Astrocyte (in vitro differentiated cells and primary cell): Measurements from ENCODE around the gene DCTPP1. TPM values are rescaled to one million over a fixed set of nuclear protein-coding genes. Genes with fewer than 3 reads are reported as not detected.
"Not testable (repeated sequence)": the region's sequence is repeated elsewhere in the genome, so short reads cannot be mapped to it uniquely, and the experiment has no call there.

ENCODE experiments used
- DNase-seq: peaks from one replicate; pipeline ENCODE4 v3.0.0-alpha.2; 2010; ENCODE audit warnings: low read depth
- FAIRE-seq: peaks from 2 replicates; lab custom pipeline; 2011; peaks lifted over from hg19 to GRCh38; lab: Jason Lieb, UNC
- H2AFZ ChIP-seq: 2 replicates; pipeline ENCODE4 v1.6.0; 2012; ENCODE audit warnings: low read depth, low read length, inconsistent platforms
- H3K27ac ChIP-seq: 2 replicates; pipeline ENCODE4 v1.5.1; 2011; ENCODE audit warnings: low read depth, low read length, inconsistent platforms
- H3K27me3 ChIP-seq: 2 replicates; pipeline ENCODE4 v1.6.0; 2011; ENCODE audit warnings: low read length, inconsistent platforms; ENCODE audit not compliant: insufficient read depth
- H3K36me3 ChIP-seq: 2 replicates; pipeline ENCODE4 v1.5.1; 2011; ENCODE audit warnings: low read length, inconsistent platforms; ENCODE audit not compliant: insufficient read depth
- H3K4me1 ChIP-seq: 2 replicates; pipeline ENCODE4 v1.5.1; 2011; ENCODE audit warnings: low read length, inconsistent platforms; ENCODE audit not compliant: insufficient read depth
- H3K4me2 ChIP-seq: 2 replicates; pipeline ENCODE4 v1.6.0; 2012; ENCODE audit warnings: low read length, inconsistent platforms
- H3K4me3 ChIP-seq: 2 replicates; pipeline ENCODE4 v1.5.1; 2011; ENCODE audit warnings: low read depth, mild to moderate bottlenecking, low read length, inconsistent platforms; ENCODE audit not compliant: insufficient read depth
- H3K79me2 ChIP-seq: 2 replicates; pipeline ENCODE4 v1.6.0; 2012; ENCODE audit warnings: mild to moderate bottlenecking, low read length, inconsistent platforms; ENCODE audit not compliant: insufficient read depth
- H3K9ac ChIP-seq: 2 replicates; pipeline ENCODE4 v1.6.0; 2012; ENCODE audit warnings: mild to moderate bottlenecking, low read length, inconsistent platforms
- H3K9me3 ChIP-seq: 2 replicates; pipeline ENCODE4 v1.5.1; 2012; ENCODE audit warnings: low read depth, mild to moderate bottlenecking, low read length, inconsistent platforms; ENCODE audit not compliant: insufficient read depth
- H4K20me1 ChIP-seq: 2 replicates; pipeline ENCODE4 v1.6.0; 2012; ENCODE audit warnings: low read length, inconsistent platforms; ENCODE audit not compliant: insufficient read depth
- H3K27ac Mint-ChIP-seq: one replicate; pipeline ENCODE4 v1.8.0; 2021; ENCODE audit warnings: mild to moderate bottlenecking, mixed read lengths; ENCODE audit not compliant: unreplicated experiment
- H3K27me3 Mint-ChIP-seq: one replicate; pipeline ENCODE4 v1.8.0; 2021; ENCODE audit warnings: low read depth, mixed read lengths; ENCODE audit not compliant: unreplicated experiment
- H3K36me3 Mint-ChIP-seq: one replicate; pipeline ENCODE4 v1.8.0; 2021; ENCODE audit warnings: low read depth, mixed read lengths; ENCODE audit not compliant: unreplicated experiment
- H3K4me1 Mint-ChIP-seq: one replicate; pipeline ENCODE4 v1.8.0; 2021; ENCODE audit warnings: low read depth, mixed read lengths; ENCODE audit not compliant: unreplicated experiment
- H3K4me3 Mint-ChIP-seq: one replicate; pipeline ENCODE4 v1.8.0; 2021; ENCODE audit warnings: mild to moderate bottlenecking, moderate library complexity, mixed read lengths; ENCODE audit not compliant: unreplicated experiment
- H3K9me3 Mint-ChIP-seq: one replicate; pipeline ENCODE4 v1.8.0; 2021; ENCODE audit warnings: mild to moderate bottlenecking, mixed read lengths; ENCODE audit not compliant: unreplicated experiment
- EZH2 ChIP-seq: IDR thresholded peaks from 2 replicates; pipeline ENCODE4 v1.6.1; 2012; ENCODE audit warnings: mild to moderate bottlenecking, low read length, inconsistent platforms; ENCODE audit not compliant: insufficient read depth
- total RNA-seq: library from RNA; stranded (reverse); gene quantifications from 2 replicates; pipeline ENCODE4 v1.2.1, GENCODE V29; 2021
- TF ChIP-seq, protein P1 (sequence below): IDR thresholded peaks from 2 replicates; pipeline ENCODE4 v1.5.1; 2011; ENCODE audit warnings: low read depth, mild to moderate bottlenecking, inconsistent platforms, low read length, moderate library complexity; ENCODE audit not compliant: insufficient read depth

DCTPP1 gene
- total RNA-seq, 1 donor from 2014 or later: 36.5 TPM

DNA sequence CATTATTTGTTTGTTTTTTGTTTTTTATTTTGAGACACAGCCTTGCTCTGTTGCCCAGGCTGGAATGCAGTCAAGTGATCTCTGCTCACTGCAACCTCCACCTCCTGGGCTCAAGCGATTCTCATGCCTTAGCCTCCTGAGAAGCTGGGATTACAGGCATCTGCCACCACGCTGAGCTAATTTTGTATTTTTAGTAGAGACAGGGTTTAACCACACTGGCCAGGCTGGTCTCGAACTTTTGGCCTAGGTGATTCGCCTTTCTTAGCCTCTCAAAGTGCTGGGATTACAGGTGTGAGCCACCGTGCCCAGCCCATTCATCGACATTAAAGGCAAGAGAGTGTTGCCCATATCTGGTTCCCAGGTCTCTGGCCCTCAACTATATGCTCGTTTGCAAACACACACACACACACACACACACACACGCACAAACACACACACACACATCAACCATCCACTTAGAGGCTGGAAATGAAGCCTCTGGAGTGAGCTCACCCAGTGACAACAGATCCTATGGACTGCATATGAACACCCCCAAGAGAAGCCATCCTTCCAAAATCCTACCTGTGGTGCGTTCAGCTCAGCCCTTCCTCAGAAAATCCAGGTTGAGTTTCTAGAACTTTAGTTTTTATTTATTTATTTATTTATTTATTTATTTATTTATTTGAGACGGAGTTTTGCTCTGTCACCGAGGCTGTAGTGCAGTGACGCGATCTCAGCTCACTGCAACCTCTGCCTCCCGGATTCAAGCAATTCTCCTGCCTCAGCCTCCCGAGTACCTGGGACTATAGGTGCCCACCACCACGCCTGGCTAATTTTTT lies 28.1 kb upstream of the DCTPP1 start:
- no peak for FAIRE-seq

DNA sequence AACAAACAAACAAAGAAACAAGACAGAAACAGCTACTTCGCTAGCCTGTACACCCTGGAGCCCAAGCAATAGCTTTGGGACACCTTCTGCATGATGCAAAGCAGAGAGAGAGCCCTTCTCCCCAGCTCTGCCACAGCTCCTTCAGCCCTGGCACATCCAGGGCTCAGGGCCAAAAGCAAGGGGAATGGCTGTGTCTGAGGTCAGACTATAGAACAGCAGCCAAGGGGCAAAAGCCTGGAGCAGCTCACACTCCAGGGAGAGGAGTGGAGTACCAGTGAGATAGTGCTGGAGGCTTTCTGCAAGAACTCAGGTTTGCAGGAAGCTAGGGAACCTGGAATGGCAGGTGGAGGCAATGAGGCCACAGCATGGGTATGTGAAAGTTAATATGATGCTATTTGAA lies 27.4 kb upstream of the DCTPP1 start:
- H3K4me1 Mint-ChIP-seq: no peaks in the 10 kb centered on the region
- no peaks in the 10 kb centered on the region for H3K36me3 Mint-ChIP-seq
- FAIRE-seq: no peak

More for the DNA sequence above, 28.1 kb upstream of the DCTPP1 start:
- no peaks in the 10 kb centered on the region for H3K36me3 ChIP-seq
- peaks cover 3% of the 10 kb centered on the region for H3K27me3 ChIP-seq
- Mint-ChIP-seq H3K27ac (no peak overlapping the region), H3K9me3 (no peaks in the 10 kb centered on the region), H3K36me3 (no peaks in the 10 kb centered on the region), H3K4me1 (no peaks in the 10 kb centered on the region), H3K27me3 (peaks cover 23% of the 10 kb centered on the region), H3K4me3 (no peak overlapping the region)
- no peaks in the 10 kb centered on the region for H3K79me2 ChIP-seq
- no peak for DNase-seq
- H4K20me1 ChIP-seq: no peaks in the 10 kb centered on the region
- no peak overlapping the region for H3K4me2 ChIP-seq
- H2AFZ ChIP-seq: no peak overlapping the region
- no peaks in the 10 kb centered on the region for H3K4me1 ChIP-seq
- H3K9ac ChIP-seq: no peak overlapping the region
- TF ChIP-seq, protein P1, sequence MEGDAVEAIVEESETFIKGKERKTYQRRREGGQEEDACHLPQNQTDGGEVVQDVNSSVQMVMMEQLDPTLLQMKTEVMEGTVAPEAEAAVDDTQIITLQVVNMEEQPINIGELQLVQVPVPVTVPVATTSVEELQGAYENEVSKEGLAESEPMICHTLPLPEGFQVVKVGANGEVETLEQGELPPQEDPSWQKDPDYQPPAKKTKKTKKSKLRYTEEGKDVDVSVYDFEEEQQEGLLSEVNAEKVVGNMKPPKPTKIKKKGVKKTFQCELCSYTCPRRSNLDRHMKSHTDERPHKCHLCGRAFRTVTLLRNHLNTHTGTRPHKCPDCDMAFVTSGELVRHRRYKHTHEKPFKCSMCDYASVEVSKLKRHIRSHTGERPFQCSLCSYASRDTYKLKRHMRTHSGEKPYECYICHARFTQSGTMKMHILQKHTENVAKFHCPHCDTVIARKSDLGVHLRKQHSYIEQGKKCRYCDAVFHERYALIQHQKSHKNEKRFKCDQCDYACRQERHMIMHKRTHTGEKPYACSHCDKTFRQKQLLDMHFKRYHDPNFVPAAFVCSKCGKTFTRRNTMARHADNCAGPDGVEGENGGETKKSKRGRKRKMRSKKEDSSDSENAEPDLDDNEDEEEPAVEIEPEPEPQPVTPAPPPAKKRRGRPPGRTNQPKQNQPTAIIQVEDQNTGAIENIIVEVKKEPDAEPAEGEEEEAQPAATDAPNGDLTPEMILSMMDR: no peak
- no peak for TF ChIP-seq EZH2
- H3K4me3 ChIP-seq: no peak overlapping the region
- H3K27ac ChIP-seq: no peak overlapping the region
- no peaks in the 10 kb centered on the region for H3K9me3 ChIP-seq

DNA sequence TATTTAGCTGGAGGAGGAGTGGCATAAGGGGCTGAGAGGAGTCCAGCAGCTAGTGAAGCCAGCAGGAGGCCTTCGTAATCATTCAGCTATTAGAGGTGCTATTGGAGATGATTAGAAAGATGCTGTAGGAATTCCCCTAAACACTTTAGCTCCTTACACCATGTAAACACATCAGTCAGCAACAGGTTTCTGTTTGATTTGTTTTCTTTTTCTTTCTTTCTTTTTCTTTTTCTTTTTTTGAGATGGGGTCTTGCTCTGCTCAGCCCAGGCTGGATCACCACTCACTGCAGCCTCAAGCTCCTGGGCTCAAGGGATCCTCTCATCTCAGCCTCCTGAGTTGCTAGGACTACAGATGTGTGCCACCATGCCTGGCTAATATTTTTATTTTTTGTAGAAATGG lies 26.5 kb upstream of the DCTPP1 start:
- no peaks in the 10 kb centered on the region for H3K4me1 Mint-ChIP-seq
- Histone ChIP-seq H3K4me1 (no peaks in the 10 kb centered on the region), H3K4me3 (no peak overlapping the region), H2AFZ (no peak overlapping the region), H3K36me3 (no peaks in the 10 kb centered on the region), H3K79me2 (no peaks in the 10 kb centered on the region), H4K20me1 (no peaks in the 10 kb centered on the region), H3K9ac (no peak overlapping the region), H3K27ac (no peak overlapping the region), H3K4me2 (no peak overlapping the region), H3K9me3 (no peaks in the 10 kb centered on the region), H3K27me3 (peaks cover 3% of the 10 kb centered on the region)
- peaks cover 23% of the 10 kb centered on the region for H3K27me3 Mint-ChIP-seq
- H3K27ac Mint-ChIP-seq: no peak overlapping the region
- no peak for TF ChIP-seq EZH2
- TF ChIP-seq, protein P1: no peak
- no peak for FAIRE-seq
- H3K36me3 Mint-ChIP-seq: no peaks in the 10 kb centered on the region
- no peaks in the 10 kb centered on the region for H3K9me3 Mint-ChIP-seq
- H3K4me3 Mint-ChIP-seq: no peak overlapping the region
- DNase-seq: no peak

More for the DNA sequence above, 27.4 kb upstream of the DCTPP1 start:
- no peak overlapping the region for H3K4me3 ChIP-seq
- peaks cover 23% of the 10 kb centered on the region for H3K27me3 Mint-ChIP-seq
- H3K4me2 ChIP-seq: no peak overlapping the region
- H3K4me3 Mint-ChIP-seq: no peak overlapping the region
- H3K9me3 ChIP-seq: no peaks in the 10 kb centered on the region
- no peak overlapping the region for H3K27ac ChIP-seq
- TF ChIP-seq EZH2: no peak
- H3K9me3 Mint-ChIP-seq: no peaks in the 10 kb centered on the region
- H3K79me2 ChIP-seq: no peaks in the 10 kb centered on the region
- H3K36me3 ChIP-seq: no peaks in the 10 kb centered on the region
- H3K27ac Mint-ChIP-seq: no peak overlapping the region
- H2AFZ ChIP-seq: no peak overlapping the region
- H3K9ac ChIP-seq: no peak overlapping the region
- H3K27me3 ChIP-seq: peaks cover 3% of the 10 kb centered on the region
- no peak for DNase-seq
- H4K20me1 ChIP-seq: no peaks in the 10 kb centered on the region
- no peaks in the 10 kb centered on the region for H3K4me1 ChIP-seq

DNA sequence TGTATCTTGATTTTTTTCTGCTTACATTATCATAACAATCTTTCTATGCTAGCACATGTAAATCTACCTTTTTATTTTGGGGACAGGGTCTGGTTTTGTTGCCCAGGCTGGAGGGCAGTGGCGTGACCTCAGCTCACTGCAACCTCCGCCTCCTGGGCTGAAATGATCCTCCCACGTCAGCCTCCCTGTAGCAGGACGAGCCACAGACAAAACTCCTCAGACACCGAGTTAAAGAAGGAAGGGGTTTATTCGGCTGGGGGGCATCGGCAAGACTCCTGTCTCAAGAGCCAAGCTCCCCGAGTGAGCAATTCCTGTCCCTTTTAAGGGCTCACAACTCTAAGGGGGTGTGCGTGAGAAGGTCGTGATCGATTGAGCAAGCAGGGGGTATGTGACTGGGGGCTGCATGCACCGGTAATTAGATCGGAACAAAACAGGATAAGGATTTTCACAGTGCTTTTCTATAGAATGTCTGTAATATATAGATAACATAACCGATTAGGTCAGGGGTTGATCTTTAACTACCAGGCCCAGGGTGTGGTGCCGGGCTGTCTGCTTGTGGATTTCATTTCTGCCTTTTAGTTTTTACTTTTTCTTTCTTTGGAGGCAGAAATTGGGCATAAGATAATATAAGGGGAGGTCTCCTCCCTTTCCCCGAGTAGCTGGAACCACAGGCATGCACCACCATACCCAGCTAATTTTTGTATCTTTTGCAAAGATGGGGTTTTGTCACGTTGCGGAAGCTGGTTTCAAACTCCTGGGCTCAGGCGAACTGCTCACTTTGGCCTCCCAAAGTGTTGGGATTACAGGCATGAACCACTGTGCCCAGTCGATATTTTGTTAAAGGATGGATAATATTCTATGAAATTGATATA lies 23.1 kb upstream of the DCTPP1 start:
- not testable (repeated sequence) for H3K9ac ChIP-seq, H3K4me2 ChIP-seq, H3K4me3 ChIP-seq, H3K9me3 Mint-ChIP-seq, H3K4me1 Mint-ChIP-seq, H3K4me1 ChIP-seq, H3K27me3 ChIP-seq, DNase-seq, H2AFZ ChIP-seq, H4K20me1 ChIP-seq, H3K36me3 Mint-ChIP-seq, H3K36me3 ChIP-seq, H3K9me3 ChIP-seq, H3K27ac ChIP-seq, FAIRE-seq, H3K4me3 Mint-ChIP-seq, H3K79me2 ChIP-seq, H3K27ac Mint-ChIP-seq
- peaks cover 23% of the 10 kb centered on the region for H3K27me3 Mint-ChIP-seq
